Cardiac muscle cell (in vitro differentiated cells and primary cell): Measurements from ENCODE around the gene NDUFA9. TPM values are rescaled to one million over a fixed set of nuclear protein-coding genes. Genes with fewer than 3 reads are reported as not detected.

Experiments used
- DNase-seq, 2 donors: peaks; one replicate each; pipeline versions ENCODE4 v3.0.0 to v3.0.0-alpha.2; 2010 to 2017; ENCODE audit warnings: low read depth in 1 of 2, low spot score in 1 of 2
- H3K27ac ChIP-seq: fragments of 200-600 bp; sonication (generic); 2 replicates; pipeline ENCODE4 v1.5.1; 2016
- H3K27me3 ChIP-seq: fragments of 200-600 bp; sonication (generic); 2 replicates; pipeline ENCODE4 v1.6.0; 2016; ENCODE audit warnings: control low read depth
- H3K36me3 ChIP-seq: fragments of 200-600 bp; sonication (generic); 2 replicates; pipeline ENCODE4 v1.5.1; 2016; ENCODE audit warnings: control low read depth
- H3K4me1 ChIP-seq: fragments of 200-600 bp; sonication (generic); 2 replicates; pipeline ENCODE4 v1.8.1; 2017; ENCODE audit warnings: low read depth, mild to moderate bottlenecking, mixed run types
- H3K4me3 ChIP-seq: fragments of 200-600 bp; sonication (generic); 2 replicates; pipeline ENCODE4 v1.5.1; 2016; ENCODE audit warnings: mild to moderate bottlenecking
- H3K9me3 ChIP-seq: fragments of 200-600 bp; sonication (generic); 2 replicates; pipeline ENCODE4 v1.5.1; 2017; ENCODE audit warnings: low read depth, mild to moderate bottlenecking, control low read depth
- polyA plus RNA-seq: library from polyadenylated mRNA; unstranded; fragments of >200 nt; fragmentation: Nextera tagmentation; extraction: Ambion mirVana; gene quantifications from 2 replicates; pipeline ENCODE4 v1.2.1, GENCODE V29; 2016
- total RNA-seq: library from RNA; depleted of rRNA; stranded (reverse); fragments of >200 nt; gene quantifications from 2 replicates; pipeline ENCODE4 v1.2.3, GENCODE V29; 2016
- TF ChIP-seq, protein P1 (sequence below): IDR thresholded peaks from 2 replicates; pipeline ENCODE4 v1.5.1; 2012; ENCODE audit warnings: low read depth, mild to moderate bottlenecking, low read length

NDUFA9 gene
- total and polyA plus RNA-seq, 2 experiments from 2014 or later = 46.7 to 219 TPM

DNA sequence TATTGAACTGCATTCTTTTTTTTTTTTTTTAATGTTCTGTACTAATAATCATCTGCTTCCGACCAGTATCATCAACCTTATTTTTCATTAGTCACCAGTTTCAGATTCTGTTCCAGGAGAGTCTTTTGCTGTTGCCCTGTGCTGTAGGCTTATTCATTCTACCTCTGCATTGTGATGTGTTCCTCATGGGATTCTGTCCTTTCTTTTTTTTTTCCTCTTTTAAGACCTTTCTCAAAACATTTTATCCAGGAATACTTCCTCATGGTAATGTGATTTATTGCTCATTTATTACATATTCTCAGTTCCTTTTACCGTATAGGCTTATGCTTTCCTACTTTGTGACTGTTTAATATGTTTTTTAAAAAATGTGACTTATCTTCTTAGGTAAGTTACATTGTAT, 4.8 kb downstream of the NDUFA9 start:
- peaks cover 34% of the 10 kb centered on the region for H3K36me3 ChIP-seq
- H3K27ac ChIP-seq = no peak overlapping the region
- no peaks in the 10 kb centered on the region for H3K9me3 ChIP-seq
- TF ChIP-seq, protein P1, sequence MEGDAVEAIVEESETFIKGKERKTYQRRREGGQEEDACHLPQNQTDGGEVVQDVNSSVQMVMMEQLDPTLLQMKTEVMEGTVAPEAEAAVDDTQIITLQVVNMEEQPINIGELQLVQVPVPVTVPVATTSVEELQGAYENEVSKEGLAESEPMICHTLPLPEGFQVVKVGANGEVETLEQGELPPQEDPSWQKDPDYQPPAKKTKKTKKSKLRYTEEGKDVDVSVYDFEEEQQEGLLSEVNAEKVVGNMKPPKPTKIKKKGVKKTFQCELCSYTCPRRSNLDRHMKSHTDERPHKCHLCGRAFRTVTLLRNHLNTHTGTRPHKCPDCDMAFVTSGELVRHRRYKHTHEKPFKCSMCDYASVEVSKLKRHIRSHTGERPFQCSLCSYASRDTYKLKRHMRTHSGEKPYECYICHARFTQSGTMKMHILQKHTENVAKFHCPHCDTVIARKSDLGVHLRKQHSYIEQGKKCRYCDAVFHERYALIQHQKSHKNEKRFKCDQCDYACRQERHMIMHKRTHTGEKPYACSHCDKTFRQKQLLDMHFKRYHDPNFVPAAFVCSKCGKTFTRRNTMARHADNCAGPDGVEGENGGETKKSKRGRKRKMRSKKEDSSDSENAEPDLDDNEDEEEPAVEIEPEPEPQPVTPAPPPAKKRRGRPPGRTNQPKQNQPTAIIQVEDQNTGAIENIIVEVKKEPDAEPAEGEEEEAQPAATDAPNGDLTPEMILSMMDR = no peak
- DNase-seq = no peak
- H3K4me1 ChIP-seq = peaks cover 9% of the 10 kb centered on the region
- H3K4me3 ChIP-seq = no peak overlapping the region
- no peaks in the 10 kb centered on the region for H3K27me3 ChIP-seq

DNA sequence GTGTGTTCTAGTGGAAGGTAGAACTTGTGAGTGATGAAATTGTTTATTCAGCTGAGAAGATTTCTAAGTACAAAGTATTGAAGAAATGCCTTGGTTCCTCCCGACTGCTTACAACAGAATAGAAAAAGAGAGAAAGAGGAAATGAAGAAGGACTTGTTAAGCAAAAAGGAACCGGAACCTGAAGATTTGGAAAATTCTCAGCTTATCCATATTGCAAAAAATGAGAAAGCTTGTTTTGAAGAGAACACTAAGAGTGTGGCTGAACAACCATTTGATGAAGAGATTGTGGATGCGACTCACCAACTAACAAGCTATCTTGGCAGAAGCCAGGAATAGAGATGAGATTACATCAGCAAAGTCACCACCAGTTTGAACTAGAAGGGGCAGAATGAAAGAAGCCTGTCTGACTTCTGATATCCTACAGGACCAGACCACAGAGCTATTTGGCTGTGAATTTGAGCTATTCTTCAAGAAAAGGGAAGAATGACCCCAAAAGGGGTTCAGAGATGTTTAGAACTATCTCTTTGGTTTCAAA, 15.1 kb downstream of the NDUFA9 start:
- DNase-seq = peak in 1 of 2 donors; percentile 20
- Histone ChIP-seq H3K36me3 (peaks cover 70% of the 10 kb centered on the region), H3K4me3 (no peak overlapping the region)

DNA sequence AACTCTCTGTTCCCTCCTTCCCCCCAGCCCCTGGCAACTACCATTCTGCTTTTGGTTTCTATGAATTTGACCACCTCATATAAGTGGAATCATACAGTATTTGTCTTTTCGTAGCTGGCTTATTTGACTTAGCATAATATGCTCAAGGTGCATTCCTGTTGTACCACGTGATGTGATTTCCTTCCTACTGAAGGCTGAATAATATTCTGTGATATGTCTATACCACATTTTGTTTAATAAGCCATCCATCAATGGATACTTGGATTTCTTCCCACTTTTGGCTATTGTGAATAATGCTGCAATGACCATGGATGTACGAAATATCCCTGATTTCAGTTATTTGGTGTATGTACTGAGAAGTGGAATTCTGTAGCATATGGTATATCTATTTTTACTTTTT, 16.3 kb downstream of the NDUFA9 start:
- Histone ChIP-seq H3K9me3 (no peaks in the 10 kb centered on the region), H3K4me3 (no peak overlapping the region), H3K27ac (no peak overlapping the region), H3K4me1 (no peaks in the 10 kb centered on the region), H3K36me3 (peaks cover 67% of the 10 kb centered on the region), H3K27me3 (no peaks in the 10 kb centered on the region)
- TF ChIP-seq, protein P1 = no peak
- no peak for DNase-seq

More for the DNA sequence above, 15.1 kb downstream of the NDUFA9 start:
- no peaks in the 10 kb centered on the region for H3K27me3 ChIP-seq
- H3K9me3 ChIP-seq = no peaks in the 10 kb centered on the region
- H3K27ac ChIP-seq = no peak overlapping the region
- TF ChIP-seq, protein P1 = no peak
- no peaks in the 10 kb centered on the region for H3K4me1 ChIP-seq

DNA sequence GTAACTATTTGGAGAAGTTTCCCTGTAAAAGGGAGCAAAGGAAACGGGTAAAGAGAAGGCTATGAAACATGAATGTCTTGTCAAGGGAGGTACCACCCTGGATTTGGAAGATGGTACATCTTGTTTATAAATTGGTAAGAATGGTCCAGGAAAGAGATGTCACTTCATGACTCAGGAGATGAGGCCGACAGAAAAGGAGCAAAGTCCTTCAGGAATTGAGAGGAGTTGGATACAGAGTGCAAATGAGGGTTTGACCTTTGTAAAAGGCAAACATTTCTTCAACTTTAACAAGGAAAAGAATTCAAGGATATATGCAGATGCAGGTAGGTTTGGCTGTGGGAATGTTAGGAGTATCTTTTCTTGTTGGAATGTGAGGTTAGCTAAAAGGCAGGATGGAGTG, 30.8 kb downstream of the NDUFA9 start:
- Histone ChIP-seq H3K4me3 (no peak overlapping the region), H3K4me1 (no peaks in the 10 kb centered on the region), H3K27me3 (no peaks in the 10 kb centered on the region), H3K27ac (no peak overlapping the region), H3K9me3 (no peaks in the 10 kb centered on the region), H3K36me3 (peaks cover 14% of the 10 kb centered on the region)
- no peak for DNase-seq
- TF ChIP-seq, protein P1 = no peak

DNA sequence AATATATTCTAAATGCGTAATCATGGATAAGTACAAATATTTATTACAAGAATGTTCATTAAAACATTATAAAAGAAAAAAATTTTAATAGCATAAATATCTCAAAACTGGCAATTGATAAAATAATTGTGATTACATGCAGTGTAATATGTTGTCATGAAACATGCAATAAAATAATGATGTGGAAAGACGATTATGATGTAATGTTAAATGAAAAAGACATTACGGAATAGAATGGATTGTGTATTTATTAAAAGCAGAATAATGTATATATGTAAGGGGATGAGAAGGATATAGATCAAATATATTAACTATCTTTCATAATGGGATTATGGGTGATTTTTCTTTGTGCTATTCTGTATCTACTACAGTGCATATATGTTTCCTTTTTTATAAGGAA, 32.8 kb downstream of the NDUFA9 start:
- H3K36me3 ChIP-seq = peaks cover 17% of the 10 kb centered on the region
- H3K27me3 ChIP-seq = no peaks in the 10 kb centered on the region
- TF ChIP-seq, protein P1 = no peak
- no peaks in the 10 kb centered on the region for H3K9me3 ChIP-seq
- no peak overlapping the region for H3K4me3 ChIP-seq
- no peak overlapping the region for H3K27ac ChIP-seq
- H3K4me1 ChIP-seq = no peaks in the 10 kb centered on the region
- DNase-seq = no peak
